ENCODE data around the gene PAPPA2.

Gene PAPPA2

DNA sequence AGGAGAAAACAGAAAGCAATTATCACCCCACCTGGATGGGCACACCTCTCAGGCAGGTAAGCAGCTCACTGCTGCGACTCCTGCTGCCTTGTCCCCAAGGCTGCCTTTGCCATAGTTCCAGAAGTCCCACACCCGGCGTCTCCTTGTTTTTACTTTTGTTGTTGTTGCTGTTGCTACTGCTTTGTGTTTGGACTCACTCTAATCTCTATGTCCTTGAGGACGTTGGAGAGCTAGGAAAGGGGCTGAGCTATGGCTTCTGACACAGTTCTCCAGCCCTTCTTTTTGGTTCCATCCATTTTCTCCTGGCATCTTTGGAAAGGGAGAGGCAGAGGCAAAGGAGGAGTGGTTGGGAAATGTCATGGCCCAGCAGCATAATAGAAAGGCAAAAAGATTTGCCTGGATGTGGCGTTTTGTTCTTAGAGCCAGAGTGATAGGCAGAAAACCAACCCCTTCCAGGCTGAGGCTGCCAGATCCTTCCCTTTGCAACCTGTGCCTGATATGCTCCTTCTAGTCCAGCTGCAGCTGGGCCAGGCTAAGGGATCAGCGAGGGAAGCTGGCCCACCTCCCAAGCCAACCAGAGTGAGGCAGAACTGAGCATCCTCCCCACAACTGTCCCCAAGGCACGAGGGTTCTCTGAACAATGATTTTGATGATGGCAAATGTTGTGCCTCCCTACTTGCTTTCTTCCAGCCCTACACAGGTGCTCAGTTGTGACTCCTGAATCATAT, 430.8 kb downstream of the PAPPA2 start:
- Histone ChIP-seq H3K27ac (ENCODE audit: low read depth, low read length) (no peak overlapping the region), H3K36me3 (ENCODE audit: insufficient read depth, low read length) (no peaks in the 10 kb centered on the region), H3K4me1 (ENCODE audit: insufficient read depth, low read length) (peaks cover 8% of the 10 kb centered on the region), H3K9ac (ENCODE audit: low read length) (no peak overlapping the region), H3K9me3 (ENCODE audit: low read length) (no peaks in the 10 kb centered on the region), H3K27me3 (ENCODE audit: control insufficient read depth in 1 of 2, insufficient read depth in 2 of 2, low read length in 2 of 2) (peaks cover 0 to 6% of the 10 kb centered on the region in 2 donors), H3K4me3 (ENCODE audit: low read depth in 1 of 2, low read length in 2 of 2) (no peak overlapping the region)

DNA sequence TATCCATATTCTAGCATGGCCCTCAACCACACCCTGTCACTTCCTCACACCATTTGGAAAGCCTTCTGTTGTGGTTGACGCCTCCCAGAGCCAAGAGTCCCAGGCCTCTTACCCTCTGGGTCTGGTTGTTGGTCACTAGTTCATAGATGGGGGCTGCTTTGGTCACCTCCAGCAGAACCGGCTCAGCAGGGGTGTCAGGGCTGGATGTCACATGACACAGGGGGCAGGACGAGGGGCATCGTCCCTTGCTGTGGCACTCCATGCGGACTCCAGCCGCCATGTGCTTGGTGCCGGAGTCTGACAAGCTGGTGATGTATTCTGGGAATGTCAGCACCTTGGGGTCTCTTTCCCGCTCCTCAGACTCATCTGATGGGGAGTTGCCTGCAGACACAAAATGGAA, 431.5 kb downstream of the PAPPA2 start:
- no peaks in the 10 kb centered on the region for H3K9me3 ChIP-seq (ENCODE audit: low read length)
- H3K4me3 ChIP-seq (ENCODE audit: low read depth in 1 of 2, low read length in 2 of 2) = no peak overlapping the region
- no peaks in the 10 kb centered on the region for H3K36me3 ChIP-seq (ENCODE audit: insufficient read depth, low read length)
- H3K27ac ChIP-seq (ENCODE audit: low read depth, low read length) = no peak overlapping the region
- H3K27me3 ChIP-seq (ENCODE audit: control insufficient read depth in 1 of 2, insufficient read depth in 2 of 2, low read length in 2 of 2) = peaks cover 0 to 6% of the 10 kb centered on the region in 2 donors
- H3K9ac ChIP-seq (ENCODE audit: low read length) = no peak overlapping the region
- peaks cover 8% of the 10 kb centered on the region for H3K4me1 ChIP-seq (ENCODE audit: insufficient read depth, low read length)

All from muscle layer of colon (tissue), 2 donors.